Kidney epithelial cell (primary cell): ENCODE measurements around the gene CCNF. TPM values are rescaled to one million over a fixed set of nuclear protein-coding genes. Genes with fewer than 3 reads are reported as not detected.

Source experiments
- DNase-seq: peaks from one replicate; pipeline ENCODE4 v3.0.0-alpha.2; 2010; ENCODE audit warnings: low read depth
- H3K27me3 ChIP-seq: 2 replicates; pipeline ENCODE4 v1.6.0; 2011; ENCODE audit warnings: low read length; ENCODE audit not compliant: control insufficient read depth, insufficient read depth
- H3K36me3 ChIP-seq: 2 replicates; pipeline ENCODE4 v1.5.1; 2011; ENCODE audit warnings: low read length; ENCODE audit not compliant: control insufficient read depth, insufficient read depth
- H3K4me3 ChIP-seq: 2 replicates; pipeline ENCODE4 v1.5.1; 2011; ENCODE audit warnings: low read depth, mild to moderate bottlenecking, control low read depth, low read length
- CTCF ChIP-seq: IDR thresholded peaks from 2 replicates; pipeline ENCODE4 v1.5.1; 2011; ENCODE audit warnings: mild to moderate bottlenecking, moderate library complexity, low read length, control low read depth, inconsistent platforms; ENCODE audit not compliant: insufficient read depth, poor library complexity, severe bottlenecking
- total RNA-seq: library from RNA; depleted of rRNA; stranded (reverse); fragments of >200 nt; gene quantifications from 2 replicates; pipeline ENCODE4 v1.2.3, GENCODE V29; 2015

Gene CCNF
- total RNA-seq, 1 donor from 2014 or later = 7.4 TPM

GRCh38 chr16:2457267-2457666 lies 28.0 kb downstream of the CCNF start:
- DNase-seq = no peak
- Histone ChIP-seq H3K4me3 (no peak overlapping the region), H3K36me3 (peaks cover 4% of the 10 kb centered on the region), H3K27me3 (no peaks in the 10 kb centered on the region)
- no peak for TF ChIP-seq CTCF

GRCh38 chr16:2457946-2458345 lies 28.7 kb downstream of the CCNF start:
- Histone ChIP-seq H3K4me3 (no peak overlapping the region), H3K36me3 (peaks cover 3% of the 10 kb centered on the region), H3K27me3 (no peaks in the 10 kb centered on the region)
- no peak for TF ChIP-seq CTCF
- DNase-seq = no peak

- TF ChIP-seq CTCF = no peak
- Histone ChIP-seq H3K27me3 (no peaks in the 10 kb centered on the region), H3K36me3 (peaks cover 1% of the 10 kb centered on the region), H3K4me3 (peak overlapping the region; percentile 41)
- no peak for DNase-seq
Observed at GRCh38 chr16:2458887-2459646, 29.8 kb downstream of the CCNF start.

GRCh38 chr16:2459647-2460390 lies 30.6 kb downstream of the CCNF start, which contains the start of gene TEDC2:
TSS of gene TEDC2 (plus strand) at chr16:2460109. CDS start at chr16:2460145, 36 bp downstream.
- TF ChIP-seq CTCF = no peak
- DNase-seq = peak; percentile 86
- Histone ChIP-seq H3K27me3 (no peaks in the 10 kb centered on the region), H3K4me3 (peak within 1 kb of the TSS; percentile 41), H3K36me3 (peaks cover 1% of the 10 kb centered on the region)

- peak overlapping the region; percentile 41 for H3K4me3 ChIP-seq
Observed at GRCh38 chr16:2460391-2460713, 31.1 kb downstream of the CCNF start.

More at GRCh38 chr16:2460391-2460713, 31.1 kb downstream of the CCNF start:
- no peak for DNase-seq
- peaks cover 1% of the 10 kb centered on the region for H3K36me3 ChIP-seq
- no peak for TF ChIP-seq CTCF
- H3K27me3 ChIP-seq = no peaks in the 10 kb centered on the region
